ENCODE data around the gene PKN1. TPM values are rescaled to one million over a fixed set of nuclear protein-coding genes. Genes with fewer than 3 reads are reported as not detected.

The PKN1 gene
- total and polyA plus RNA-seq, 2 of the 13 experiments (the other 11 are each of a cell fraction or from before 2014, with no cell fraction given) = 45.7 to 54.5 TPM

DNA sequence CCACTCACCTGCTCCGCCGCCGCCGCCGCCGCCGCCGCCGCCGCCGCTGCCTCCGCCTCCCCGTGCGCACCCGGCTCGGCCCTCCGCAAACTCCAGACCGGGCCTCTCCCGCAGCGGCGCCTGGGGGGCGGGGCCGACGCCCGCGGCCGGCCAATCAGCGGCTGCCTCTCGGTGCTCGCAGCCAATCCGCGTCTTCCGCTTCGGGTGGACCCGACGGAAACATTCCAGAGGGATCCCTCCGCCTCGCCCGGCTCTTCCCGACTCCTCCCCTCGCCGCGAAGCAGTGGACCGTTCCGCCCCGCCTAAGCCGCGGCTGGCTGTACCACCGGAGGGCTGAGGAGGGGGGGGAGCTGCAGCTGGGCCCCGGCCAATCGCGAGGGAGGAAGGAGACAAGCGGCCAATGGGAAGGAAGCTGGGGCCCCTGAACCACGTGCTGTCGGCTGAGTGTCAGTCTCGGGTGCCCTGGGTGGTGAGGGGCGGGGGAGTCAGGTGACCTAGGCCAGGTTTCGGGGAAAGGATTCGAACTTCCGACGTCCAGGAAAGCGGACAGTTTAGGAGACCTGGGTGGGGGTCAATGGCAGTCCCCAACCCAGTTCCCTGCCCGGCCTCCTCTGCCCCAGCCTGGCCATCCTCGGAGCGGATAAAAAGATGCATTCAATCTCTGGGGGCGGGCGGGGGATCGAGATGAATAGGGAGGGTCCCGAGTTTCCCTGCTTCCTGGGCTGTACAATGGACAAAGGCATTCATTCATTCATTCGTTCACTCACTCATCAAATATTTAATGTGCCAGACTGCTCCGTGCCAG lies 63.1 kb downstream of the PKN1 start, which contains the start of gene GIPC1 (continued):
- peak; percentile 32; the same call in 1 of the 2 replicates for TF ChIP-seq FOXO1 (CRISPR knock-in tag; IDR thresholded peaks at IDR 0.05)
- TF ChIP-seq NFYB (CRISPR knock-in tag; IDR thresholded peaks at IDR 0.05) = peak; percentile 92
- TF ChIP-seq ZNF34 (CRISPR knock-in tag; IDR thresholded peaks at IDR 0.05; ENCODE audit: borderline replicate concordance) = 0 out of 2 replicates have a peak, but pooled peaks have one; percentile 38
- no peak for TF ChIP-seq SCMH1 (CRISPR knock-in tag; IDR thresholded peaks at IDR 0.05; ENCODE audit: borderline replicate concordance)
- no peak; the same call in 1 of the 2 replicates for TF ChIP-seq ZNF761 (CRISPR knock-in tag; conservative IDR thresholded peaks at IDR 0.05)
- TF ChIP-seq SMAD3 (CRISPR knock-in tag; IDR thresholded peaks at IDR 0.05) = no peak
- no peak for TF ChIP-seq MATR3 (CRISPR knock-in tag; IDR thresholded peaks at IDR 0.05)
- peak; percentile 77 for TF ChIP-seq HNRNPK (IDR thresholded peaks at IDR 0.05; ENCODE audit: low read depth, low read length, poor library complexity, severe bottlenecking)
- 0 out of 2 replicates have a peak, but pooled peaks have one; percentile 65 for TF ChIP-seq ZNF841 (CRISPR knock-in tag; IDR thresholded peaks at IDR 0.05; ENCODE audit: borderline replicate concordance)
- no peak for TF ChIP-seq EEA1 (CRISPR knock-in tag; IDR thresholded peaks at IDR 0.05; ENCODE audit: borderline replicate concordance)
- TF ChIP-seq CENPT (CRISPR knock-in tag; IDR thresholded peaks at IDR 0.05; ENCODE audit: low read depth) = no peak
- TF ChIP-seq SKIL (CRISPR knock-in tag; IDR thresholded peaks at IDR 0.05; ENCODE audit: borderline replicate concordance) = peak; percentile 87
- peak; percentile 68 for TF ChIP-seq RFX5 (IDR thresholded peaks at IDR 0.05; ENCODE audit: low read depth, low read length)
- TF ChIP-seq, protein P1, sequence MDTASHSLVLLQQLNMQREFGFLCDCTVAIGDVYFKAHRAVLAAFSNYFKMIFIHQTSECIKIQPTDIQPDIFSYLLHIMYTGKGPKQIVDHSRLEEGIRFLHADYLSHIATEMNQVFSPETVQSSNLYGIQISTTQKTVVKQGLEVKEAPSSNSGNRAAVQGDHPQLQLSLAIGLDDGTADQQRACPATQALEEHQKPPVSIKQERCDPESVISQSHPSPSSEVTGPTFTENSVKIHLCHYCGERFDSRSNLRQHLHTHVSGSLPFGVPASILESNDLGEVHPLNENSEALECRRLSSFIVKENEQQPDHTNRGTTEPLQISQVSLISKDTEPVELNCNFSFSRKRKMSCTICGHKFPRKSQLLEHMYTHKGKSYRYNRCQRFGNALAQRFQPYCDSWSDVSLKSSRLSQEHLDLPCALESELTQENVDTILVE (CRISPR knock-in tag; IDR thresholded peaks at IDR 0.05) = peak; percentile 95
- TF ChIP-seq NCOA1 (CRISPR knock-in tag; IDR thresholded peaks at IDR 0.05) = no peak
- TF ChIP-seq HDAC6 (IDR thresholded peaks at IDR 0.05; ENCODE audit: low read depth, low read length) = no peak
- TF ChIP-seq ZNF205 (CRISPR knock-in tag; IDR thresholded peaks at IDR 0.05) = 0 out of 2 replicates have a peak, but pooled peaks have one; percentile 56
- peak; percentile 81 for TF ChIP-seq GATAD1 (CRISPR knock-in tag; IDR thresholded peaks at IDR 0.05)
- TF ChIP-seq, protein P2, sequence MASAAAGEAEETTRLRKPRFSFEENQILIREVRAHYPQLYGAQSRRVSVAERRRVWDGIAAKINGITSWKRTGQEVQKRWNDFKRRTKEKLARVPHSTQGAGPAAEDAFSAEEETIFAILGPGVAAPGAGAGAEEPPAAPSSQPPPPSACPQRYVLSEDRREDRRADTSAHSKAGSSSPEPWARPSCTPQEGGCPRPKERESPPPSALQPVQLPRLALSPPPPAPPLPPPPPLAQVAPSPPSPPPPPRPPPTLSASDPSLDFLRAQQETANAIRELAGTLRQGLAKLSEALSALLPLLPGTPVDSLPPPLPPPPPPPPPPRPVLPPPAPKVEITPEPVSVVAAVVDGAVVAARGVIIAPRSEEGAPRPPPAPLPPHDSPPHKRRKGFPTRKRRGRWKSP (CRISPR knock-in tag; IDR thresholded peaks at IDR 0.05) = 0 out of 2 replicates have a peak, but pooled peaks have one; percentile 32
- TF ChIP-seq, protein P3, sequence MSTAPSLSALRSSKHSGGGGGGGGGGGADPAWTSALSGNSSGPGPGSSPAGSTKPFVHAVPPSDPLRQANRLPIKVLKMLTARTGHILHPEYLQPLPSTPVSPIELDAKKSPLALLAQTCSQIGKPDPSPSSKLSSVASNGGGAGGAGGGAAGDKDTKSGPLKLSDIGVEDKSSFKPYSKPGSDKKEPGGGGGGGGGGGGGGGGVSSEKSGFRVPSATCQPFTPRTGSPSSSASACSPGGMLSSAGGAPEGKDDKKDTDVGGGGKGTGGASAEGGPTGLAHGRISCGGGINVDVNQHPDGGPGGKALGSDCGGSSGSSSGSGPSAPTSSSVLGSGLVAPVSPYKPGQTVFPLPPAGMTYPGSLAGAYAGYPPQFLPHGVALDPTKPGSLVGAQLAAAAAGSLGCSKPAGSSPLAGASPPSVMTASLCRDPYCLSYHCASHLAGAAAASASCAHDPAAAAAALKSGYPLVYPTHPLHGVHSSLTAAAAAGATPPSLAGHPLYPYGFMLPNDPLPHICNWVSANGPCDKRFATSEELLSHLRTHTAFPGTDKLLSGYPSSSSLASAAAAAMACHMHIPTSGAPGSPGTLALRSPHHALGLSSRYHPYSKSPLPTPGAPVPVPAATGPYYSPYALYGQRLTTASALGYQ (CRISPR knock-in tag; IDR thresholded peaks at IDR 0.05) = no peak
- TF ChIP-seq HMG20B (CRISPR knock-in tag; conservative IDR thresholded peaks at IDR 0.05) = peak; percentile 62; the same call in 1 of the 2 replicates
- TF ChIP-seq POGZ (CRISPR knock-in tag; IDR thresholded peaks at IDR 0.05) = peak; percentile 91

Measured in HepG2 (cell line).